H1 (cell line): ENCODE data around the gene TMEM269. TPM values are rescaled to one million over a fixed set of nuclear protein-coding genes. Genes with fewer than 3 reads are reported as not detected.

Experiments
- CTCF ChIA-PET: fragments of 300-600 bp; sonication (Branson Sonifier 250); formaldehyde crosslinking; loops from one replicate; lab custom pipeline; 2021; ENCODE audit not compliant: partially characterized antibody; lab: Charles Lee
- POLR2A ChIA-PET: fragments of 300-600 bp; sonication (Branson Sonifier 250); formaldehyde crosslinking; loops from one replicate; lab custom pipeline; 2021; ENCODE audit warnings: inconsistent platforms; ENCODE audit not compliant: partially characterized antibody; lab: Charles Lee
- DNase-seq, 2 experiments: peaks; one replicate each; pipeline versions ENCODE4 v3.0.0 to v3.0.0-alpha.2; 2010 to 2022; ENCODE audit warnings: low spot score in 2 of 2, low read depth in 1 of 2, mixed read lengths in 1 of 2
- FAIRE-seq: peaks from 2 replicates; lab custom pipeline; 2011; peaks lifted over from hg19 to GRCh38; lab: Jason Lieb, UNC
- H2AFZ ChIP-seq: 2 replicates; pipeline ENCODE4 v1.8.1; 2012; ENCODE audit warnings: low read length, inconsistent platforms
- H2AK5ac ChIP-seq: 2 replicates; pipeline ENCODE4 v1.6.1; 2013; ENCODE audit warnings: low read depth, low read length
- H2BK120ac ChIP-seq: replicated peaks from 2 replicates; pipeline ENCODE3; 2013; ENCODE audit warnings: low read depth, low read length, inconsistent platforms
- H2BK12ac ChIP-seq: 2 replicates; pipeline ENCODE4 v1.6.1; 2013; ENCODE audit warnings: low read depth, low read length
- H2BK15ac ChIP-seq: 2 replicates; pipeline ENCODE4 v1.6.1; 2013; ENCODE audit warnings: low read length
- H2BK20ac ChIP-seq: 2 replicates; pipeline ENCODE4 v1.6.1; 2013; ENCODE audit warnings: low read length
- H2BK5ac ChIP-seq: 2 replicates; pipeline ENCODE4 v1.6.1; 2013; ENCODE audit warnings: low read depth, low read length
- H3K14ac ChIP-seq: 2 replicates; pipeline ENCODE4 v1.6.1; 2013; ENCODE audit warnings: inconsistent platforms; ENCODE audit not compliant: insufficient read length
- H3K18ac ChIP-seq: 2 replicates; pipeline ENCODE4 v1.6.1; 2013; ENCODE audit warnings: low read length; ENCODE audit errors: extremely low read depth
- H3K23ac ChIP-seq: 2 replicates; pipeline ENCODE4 v1.6.1; 2013; ENCODE audit warnings: inconsistent platforms; ENCODE audit not compliant: insufficient read length
- H3K23me2 ChIP-seq: 2 replicates; pipeline ENCODE4 v1.6.1; 2013; ENCODE audit warnings: low read depth, low read length
- H3K27ac ChIP-seq: 2 replicates; pipeline ENCODE4 v1.6.1; 2011; ENCODE audit warnings: low read depth, low read length, inconsistent platforms
- H3K27me3 ChIP-seq, 4 experiments: replicated peaks in 1 of 4; 1 replicate in 1 of 4; 2 replicates in 3 of 4; pipeline versions ENCODE4 v1.6.1 to v1.8.1; 2011 to 2013; ENCODE audit warnings: low read length in 3 of 4, mild to moderate bottlenecking in 3 of 4, inconsistent platforms in 2 of 4, mixed read lengths in 2 of 4, moderate library complexity in 1 of 4; ENCODE audit not compliant: control insufficient read depth in 3 of 4, insufficient read depth in 3 of 4; ENCODE audit errors: extremely low read depth in 1 of 4
- H3K36me3 ChIP-seq, 4 experiments: 2 replicates each; pipeline versions ENCODE4 v1.6.1 to v1.8.1; 2011 to 2013; ENCODE audit warnings: mild to moderate bottlenecking in 4 of 4, low read length in 3 of 4, moderate library complexity in 2 of 4, control low read depth in 1 of 4, inconsistent platforms in 1 of 4; ENCODE audit not compliant: insufficient read depth in 4 of 4, control insufficient read depth in 2 of 4
- H3K4ac ChIP-seq: replicated peaks from 2 replicates; pipeline ENCODE3; 2013; ENCODE audit warnings: low read length, low read depth, mixed read lengths, inconsistent platforms; ENCODE audit not compliant: insufficient read length
- H3K4me1 ChIP-seq, 4 experiments: replicated peaks in 1 of 4; 1 replicate in 1 of 4; 2 replicates in 3 of 4; pipeline versions ENCODE4 v1.6.1 to v1.8.1; 2011 to 2013; ENCODE audit warnings: low read length in 3 of 4, inconsistent platforms in 2 of 4, mixed read lengths in 1 of 4; ENCODE audit not compliant: insufficient read depth in 4 of 4, control insufficient read depth in 3 of 4
- H3K4me2 ChIP-seq, 2 experiments: 2 replicates each; pipeline versions ENCODE4 v1.6.1 to v1.8.1; 2011 to 2013; ENCODE audit warnings: low read depth in 2 of 2, low read length in 2 of 2, control low read depth in 1 of 2, inconsistent platforms in 1 of 2, mild to moderate bottlenecking in 1 of 2; ENCODE audit not compliant: insufficient read depth in 1 of 2
- H3K4me3 ChIP-seq, 4 experiments: fragments of 200-600, 300-600 bp in 1 of 4; sonication (generic), shearing (Covaris generic), sonication (Bioruptor Twin) in 1 of 4; 2 replicates each; pipeline versions ENCODE4 v1.5.1 to v1.8.1; 2011 to 2016; ENCODE audit warnings: low read length in 4 of 4, low read depth in 3 of 4, control low read depth in 2 of 4, inconsistent platforms in 2 of 4, mild to moderate bottlenecking in 2 of 4, mixed read lengths in 1 of 4, moderate library complexity in 1 of 4; ENCODE audit not compliant: insufficient read depth in 2 of 4; ENCODE audit errors: extremely low read depth in 1 of 4
- H3K56ac ChIP-seq: replicated peaks from 2 replicates; pipeline ENCODE3; 2013; ENCODE audit warnings: low read depth, mild to moderate bottlenecking, mixed read lengths, low read length, inconsistent platforms; ENCODE audit not compliant: insufficient read length
- H3K79me1 ChIP-seq: 2 replicates; pipeline ENCODE4 v1.6.1; 2013; ENCODE audit warnings: low read depth, low read length, control low read depth
- H3K79me2 ChIP-seq, 2 experiments: 2 replicates each; pipeline versions ENCODE4 v1.6.1 to v1.8.1; 2012 to 2013; ENCODE audit warnings: low read length in 2 of 2, mild to moderate bottlenecking in 2 of 2, inconsistent platforms in 1 of 2; ENCODE audit not compliant: insufficient read depth in 2 of 2, control insufficient read depth in 1 of 2
- H3K9ac ChIP-seq, 4 experiments: replicated peaks in 1 of 4; 1 replicate in 1 of 4; 2 replicates in 3 of 4; pipeline versions ENCODE4 v1.6.1 to v1.8.1; 2011 to 2013; ENCODE audit warnings: low read depth in 3 of 4, low read length in 3 of 4, control low read depth in 2 of 4, mild to moderate bottlenecking in 2 of 4, moderate library complexity in 2 of 4, inconsistent platforms in 1 of 4; ENCODE audit errors: extremely low read depth in 1 of 4
- H3K9me3 ChIP-seq, 2 experiments: 2 replicates each; pipeline versions ENCODE4 v1.6.1 to v1.8.1; 2012 to 2013; ENCODE audit warnings: mild to moderate bottlenecking in 2 of 2, moderate library complexity in 2 of 2, control low read depth in 1 of 2, inconsistent platforms in 1 of 2, low read depth in 1 of 2, low read length in 1 of 2, mixed read lengths in 1 of 2; ENCODE audit not compliant: insufficient read depth in 2 of 2
- H4K20me1 ChIP-seq, 2 experiments: replicated peaks in 1 of 2; 2 replicates each; pipeline versions ENCODE3 to v1.8.1; 2011 to 2013; ENCODE audit warnings: inconsistent platforms in 2 of 2, low read length in 2 of 2, mild to moderate bottlenecking in 1 of 2; ENCODE audit not compliant: insufficient read depth in 2 of 2, control insufficient read depth in 1 of 2
- H4K5ac ChIP-seq: 2 replicates; pipeline ENCODE4 v1.6.1; 2013; ENCODE audit warnings: low read length, low read depth, mixed read lengths, inconsistent platforms; ENCODE audit not compliant: insufficient read length
- H4K8ac ChIP-seq: 2 replicates; pipeline ENCODE4 v1.8.0; 2013; ENCODE audit warnings: mild to moderate bottlenecking, moderate library complexity, low read length, inconsistent platforms; ENCODE audit not compliant: insufficient read depth; ENCODE audit errors: extremely low read depth
- H4K91ac ChIP-seq: replicated peaks from 2 replicates; pipeline ENCODE3; 2013; ENCODE audit warnings: low read length, mixed read lengths, inconsistent platforms; ENCODE audit not compliant: insufficient read length
- CBX8 ChIP-seq: fragments of 300-800, 300-1000 bp; sonication (generic); IDR thresholded peaks from 2 replicates; pipeline ENCODE4 v1.7.1; 2016; ENCODE audit warnings: low read depth, low read length, borderline replicate concordance
- FOSL1 ChIP-seq: IDR thresholded peaks from 2 replicates; pipeline ENCODE4 v1.6.1; 2011; ENCODE audit warnings: mild to moderate bottlenecking, low read depth, low read length, moderate library complexity; ENCODE audit not compliant: insufficient read depth
- KDM4A ChIP-seq: IDR thresholded peaks from one replicate; pipeline ENCODE4 v1.7.1; 2012; ENCODE audit warnings: low read depth, mild to moderate bottlenecking, moderate library complexity, low read length, inconsistent platforms; ENCODE audit not compliant: severe bottlenecking
- MAFK ChIP-seq: IDR thresholded peaks from 2 replicates; pipeline ENCODE4 v1.6.1; 2012; ENCODE audit warnings: low read depth, mild to moderate bottlenecking, improper control_type of control experiment, low read length
- RNF2 ChIP-seq: fragments of 200-900, 300-1000 bp; sonication (generic); IDR thresholded peaks from 2 replicates; pipeline ENCODE4 v1.7.1; 2016; ENCODE audit warnings: borderline replicate concordance, low read depth, mild to moderate bottlenecking, antibody characterized with exemption, low read length; ENCODE audit not compliant: poor library complexity, severe bottlenecking; ENCODE audit errors: missing control alignments
- SAP30 ChIP-seq: fragments of 300-600 bp; sonication (generic); IDR thresholded peaks from 2 replicates; pipeline ENCODE4 v1.7.1; 2012; ENCODE audit warnings: low read length, moderate library complexity, mild to moderate bottlenecking, inconsistent platforms; ENCODE audit not compliant: insufficient read depth, insufficient replicate concordance
- TAF1 ChIP-seq: IDR thresholded peaks from 2 replicates; pipeline ENCODE4 v1.6.1; 2011; ENCODE audit warnings: mild to moderate bottlenecking, low read depth, low read length
- ZNF274 ChIP-seq: IDR thresholded peaks from 2 replicates; pipeline ENCODE4 v1.7.0; 2012; ENCODE audit warnings: low read length, borderline replicate concordance; ENCODE audit errors: extremely low read depth
- WGBS, 2 experiments: shearing (Covaris generic) in 1 of 2; methylation state at CpG; one replicate each; pipeline versions ENCODE4 v1.1.6 to v1.1.7; 2013 to 2015; ENCODE audit warnings: low lambda C conversion rate in 2 of 2, mixed read lengths in 2 of 2, inconsistent platforms in 1 of 2, low coverage in 1 of 2, missing lambda C conversion rate in 1 of 2; ENCODE audit not compliant: insufficient replicate concordance in 2 of 2, insufficient coverage in 1 of 2, insufficient read length in 1 of 2; ENCODE audit errors: extremely low coverage in 1 of 2, missing lambda C conversion rate in 1 of 2; 5-methylcytosine and 5-hydroxymethylcytosine counted together
- polyA plus RNA-seq, 7 experiments: library from polyadenylated mRNA; depleted of rRNA in 3 of 7; stranded (reverse) in 5 of 7; unstranded in 2 of 7; fragments of >200 nt in 5 of 7; fragments of 200-250 nt in 2 of 7; gene quantifications; 1 replicate in 5 of 7; 2 replicates in 1 of 7; 4 replicates in 1 of 7; pipeline versions ENCODE4 v1.2.1 to v1.2.3, GENCODE V29; 2011 to 2013; ENCODE audit warnings: missing spikeins in 2 of 7, mixed read lengths in 2 of 7
- total RNA-seq: library from RNA; stranded (reverse); fragmentation: NEBNext Ultra II Directional; extraction: Animal tissue kit (Norgen Biotek cat#: 25700); gene quantifications from 2 replicates; pipeline ENCODE4 v1.2.1, GENCODE V29; 2021

TMEM269 gene
- total and polyA plus RNA-seq, 2 of the 8 experiments (the other 6 are each of a cell fraction or from before 2014, with no cell fraction given), result 0.14 to 0.35 TPM

- H3K4me2 ChIP-seq, result no peak overlapping the region
- DNase-seq, result no peak
- CTCF ChIA-PET, result interaction anchor here (1.0 to 4.7 kb wide), 5 partner anchors 11 to 289 kb away, joined by 3 to 22 read pairs (median 4); no protein-coding TSS in a partner anchor
Observed at GRCh38 chr1:42784547-42784945, 245 bp upstream of the TMEM269 start.

More at GRCh38 chr1:42784547-42784945, 245 bp upstream of the TMEM269 start:
- Histone ChIP-seq H2AK5ac (no peak overlapping the region), H3K9me3 (no peaks in the 10 kb centered on the region), H2BK20ac (no peak overlapping the region), H3K14ac (no peak overlapping the region), H3K79me1 (no peaks in the 10 kb centered on the region)
- TF ChIP-seq TAF1 (no peak), FOSL1 (no peak), MAFK (no peak), RNF2 (no peak), KDM4A (no peak), CBX8 (no peak), SAP30 (no peak), ZNF274 (no peak)
- TF ChIP-seq, all 59 proteins: peak for 0
- Histone ChIP-seq H3K79me2 (no peaks in the 10 kb centered on the region), H4K8ac (no peak overlapping the region; the same call in 1 of the 2 replicates), H2BK12ac (no peak overlapping the region), H2AFZ (no peak overlapping the region), H3K36me3 (peaks cover 0 to 10% (median 3%) of the 10 kb centered on the region in 4 experiments; a peak in 3 of 8 replicates), H3K4ac (no peak overlapping the region), H3K4me3 (no peak overlapping the region), H2BK5ac (no peak overlapping the region; the same call in 1 of the 2 replicates), H2BK15ac (no peak overlapping the region), H4K91ac (no peak overlapping the region), H3K56ac (no peak overlapping the region), H3K27ac (no peak overlapping the region), H3K4me1 (peaks cover 0 to 8% (median under 1%) of the 10 kb centered on the region in 4 experiments; a peak in 2 of 7 replicates), H2BK120ac (no peak overlapping the region), H4K5ac (no peak overlapping the region), H3K9ac (no peak overlapping the region), H3K23ac (no peak overlapping the region), H3K18ac (no peak overlapping the region), H3K23me2 (no peaks in the 10 kb centered on the region), H4K20me1 (peaks cover 0 to 2% of the 10 kb centered on the region in 2 experiments), H3K27me3 (no peaks in the 10 kb centered on the region)
- POLR2A ChIA-PET, result interaction anchor here (1.0 to 2.3 kb wide), 2 partner anchors 9 to 10 kb away, joined by 4 to 9 read pairs; no protein-coding TSS in a partner anchor
- FAIRE-seq, result no peak
- WGBS, 2 experiments, result 88% methylated on average over 18 of the region's 18 CpGs; no CpG with 5 or more reads in 1 of the 2 experiments
